Measurements from ENCODE around the gene TMEM200A.
A peak's percentile ranks its signal among the peaks of the same experiment; 100 is the strongest.

Gene TMEM200A

DNA sequence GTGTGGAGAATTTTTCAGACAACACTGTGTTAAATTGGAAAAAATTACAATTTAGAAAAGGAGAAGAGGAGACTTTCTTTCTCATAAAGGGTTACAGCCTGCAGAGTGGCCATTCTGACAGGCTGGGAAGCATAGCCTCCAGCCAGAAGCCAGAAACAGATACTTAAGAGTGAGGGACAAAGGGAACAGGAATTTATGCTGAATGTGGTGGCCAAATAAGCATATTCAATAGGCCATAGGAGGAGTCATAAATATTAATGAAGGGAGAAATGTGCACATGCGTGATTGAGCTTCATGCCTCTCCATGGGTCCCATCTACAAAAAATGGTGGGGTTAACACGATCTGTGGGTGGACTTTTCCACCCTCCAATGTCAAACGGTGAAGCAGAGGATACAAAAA is 13.4 kb downstream of the TMEM200A start:
- no peak for DNase-seq

DNA sequence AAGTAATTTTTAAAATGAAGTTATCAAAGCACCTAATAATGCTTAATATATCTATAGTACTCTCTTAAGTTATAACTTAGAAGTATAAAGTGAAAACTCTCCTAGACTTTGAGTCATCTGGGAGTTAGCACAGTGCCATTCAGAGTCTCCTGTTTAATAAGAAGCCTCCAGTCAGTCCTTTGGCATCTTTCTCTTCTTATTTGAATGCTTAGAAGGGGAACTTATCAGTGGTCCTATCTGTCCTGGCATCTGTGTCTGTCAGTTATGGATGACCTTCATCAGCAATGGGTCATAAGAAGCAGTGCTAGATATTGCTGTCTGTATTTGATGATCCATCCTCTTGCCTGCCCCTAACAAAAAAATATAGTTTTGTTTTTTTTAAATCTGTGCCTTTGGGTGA is 15.2 kb downstream of the TMEM200A start:
- DNase-seq, result no peak

DNA sequence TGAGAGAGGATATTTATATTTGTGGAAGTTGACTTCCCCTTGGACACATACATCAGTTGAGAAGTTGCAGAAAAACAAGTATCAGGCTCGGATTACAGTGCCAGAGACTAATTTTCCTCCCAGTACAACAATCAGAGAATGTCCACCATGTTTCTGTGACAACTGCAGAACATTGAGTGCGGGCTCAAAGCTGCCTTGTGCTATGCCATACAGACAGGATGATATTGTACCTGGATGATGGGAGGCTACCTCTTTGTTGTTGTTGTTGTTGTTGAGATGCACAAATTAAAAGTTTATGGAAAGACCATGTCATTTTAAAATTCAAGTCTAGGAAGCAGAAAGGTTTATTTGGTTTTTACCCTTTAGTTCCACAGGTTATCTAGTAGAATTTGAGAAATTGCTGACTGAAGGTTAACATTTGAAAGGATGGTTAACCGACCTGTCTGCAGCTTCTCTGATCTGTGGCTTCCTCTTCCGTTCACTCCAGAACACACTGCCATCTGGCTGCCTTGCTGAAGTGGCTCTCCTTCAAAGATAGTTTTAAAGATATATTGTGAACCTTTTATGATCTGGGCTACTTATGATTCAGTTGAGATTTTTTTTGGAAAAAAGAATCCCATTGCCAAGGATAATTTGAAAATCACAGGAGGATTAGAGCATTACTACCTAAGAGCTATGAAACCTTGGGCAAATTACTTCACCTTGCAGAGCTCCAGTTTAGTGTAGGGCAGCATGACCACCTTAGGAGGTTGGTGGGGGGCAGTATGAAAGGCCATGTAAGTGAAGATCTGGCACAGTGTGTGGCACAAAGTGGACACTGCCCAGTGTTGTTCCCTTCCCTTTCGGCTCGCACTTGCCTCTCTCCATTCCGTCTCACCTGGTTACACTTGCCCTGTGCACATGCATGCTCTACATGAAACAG is 15.9 kb downstream of the TMEM200A start:
- DNase-seq, result peak; percentile 40

GRCh38 chr6:130382872-130383490 is 17.2 kb downstream of the TMEM200A start:
- no peak for DNase-seq

DNA sequence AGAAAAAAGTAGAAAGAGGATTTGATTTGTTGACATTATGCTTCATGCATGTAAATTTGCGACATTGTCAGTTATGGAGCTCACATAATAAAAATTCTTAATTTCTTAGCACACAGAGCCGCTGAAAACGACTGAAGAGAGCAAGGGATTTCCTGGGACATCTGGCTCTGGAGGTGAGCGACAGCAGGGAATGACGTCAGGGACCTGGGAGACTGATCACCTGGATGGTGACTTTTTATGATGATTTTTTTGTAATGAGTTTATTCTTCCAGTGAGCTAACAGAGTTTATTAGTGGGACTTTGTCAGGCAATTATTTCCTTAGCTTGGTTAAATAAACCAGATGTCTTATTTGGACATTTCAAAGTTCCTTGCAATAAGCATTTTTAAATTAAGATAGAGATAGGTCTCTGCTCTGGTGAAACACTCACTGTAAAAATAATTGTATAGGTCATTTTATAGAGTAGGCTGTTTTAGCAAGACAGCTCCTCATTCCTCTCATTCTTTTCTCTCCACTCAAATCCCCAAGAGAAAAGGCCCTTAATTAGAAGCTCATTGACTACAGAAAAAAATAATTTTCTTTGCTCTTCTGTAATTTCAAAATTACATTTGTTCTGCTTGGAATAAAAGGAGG is 19.4 kb downstream of the TMEM200A start:
- no peak for DNase-seq

DNA sequence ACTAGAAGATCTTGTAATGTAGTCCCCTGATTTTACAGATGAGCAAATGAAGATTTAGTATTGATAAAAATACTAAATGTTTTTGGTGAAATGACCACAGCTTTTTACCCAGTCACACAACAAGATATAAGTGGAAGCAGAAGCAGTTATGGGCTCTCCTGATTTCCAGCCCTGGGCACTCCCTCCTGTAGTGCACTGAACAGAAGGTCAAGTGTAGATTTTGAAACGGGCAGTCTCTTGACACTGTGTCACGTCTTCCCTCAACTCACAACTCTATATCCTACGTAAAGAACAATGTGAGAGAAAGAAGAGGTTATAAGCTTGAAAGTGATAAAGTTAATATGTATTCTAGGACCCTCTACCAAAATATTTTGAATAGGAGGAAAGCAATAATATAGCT is 23.3 kb downstream of the TMEM200A start:
- DNase-seq, result no peak

DNA sequence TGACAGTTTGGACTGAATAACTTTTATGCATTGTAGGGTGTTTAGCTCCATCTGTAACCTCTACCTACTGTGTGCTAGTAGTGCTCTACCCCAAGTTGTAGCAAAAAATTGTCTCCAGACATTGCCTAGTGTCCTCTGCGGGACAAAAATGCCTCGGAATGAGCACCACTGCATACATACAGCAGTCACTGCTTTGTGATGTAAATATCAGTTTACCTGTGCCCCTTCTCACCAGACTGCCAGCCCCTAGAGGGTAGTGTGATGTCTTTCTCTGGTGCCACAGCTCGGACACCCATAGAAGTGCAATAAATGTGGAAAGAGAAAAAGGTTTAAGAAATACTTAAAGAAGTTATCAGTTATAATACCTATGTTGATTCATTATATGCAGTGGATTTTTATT is 25.1 kb downstream of the TMEM200A start:
- DNase-seq, result no peak

GRCh38 chr6:130393306-130393705 is 27.5 kb downstream of the TMEM200A start:
- no peak for DNase-seq

DNA sequence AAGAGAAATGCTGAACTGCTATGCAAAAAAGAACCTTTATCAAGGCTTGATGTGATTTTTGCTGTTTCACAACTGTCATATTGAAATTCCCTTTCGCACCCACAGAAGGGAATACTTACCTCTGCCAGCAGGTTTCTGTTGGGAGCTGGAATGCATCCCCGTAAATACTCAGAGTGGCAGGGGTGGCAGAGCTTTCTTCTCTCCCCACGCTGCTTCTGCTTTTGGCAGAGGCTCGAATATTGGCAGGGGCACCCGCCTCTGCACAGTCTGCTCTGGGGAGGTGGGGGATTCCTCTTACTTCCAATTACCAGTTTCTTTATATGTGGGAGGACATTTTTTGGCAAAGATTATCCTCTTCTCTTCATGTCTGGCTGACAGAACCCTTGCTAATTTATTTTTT is 28.4 kb downstream of the TMEM200A start:
- DNase-seq, result no peak

- no peak for DNase-seq
These were observed 29.3 kb downstream of the TMEM200A start for GRCh38 chr6:130395164-130395563.

DNA sequence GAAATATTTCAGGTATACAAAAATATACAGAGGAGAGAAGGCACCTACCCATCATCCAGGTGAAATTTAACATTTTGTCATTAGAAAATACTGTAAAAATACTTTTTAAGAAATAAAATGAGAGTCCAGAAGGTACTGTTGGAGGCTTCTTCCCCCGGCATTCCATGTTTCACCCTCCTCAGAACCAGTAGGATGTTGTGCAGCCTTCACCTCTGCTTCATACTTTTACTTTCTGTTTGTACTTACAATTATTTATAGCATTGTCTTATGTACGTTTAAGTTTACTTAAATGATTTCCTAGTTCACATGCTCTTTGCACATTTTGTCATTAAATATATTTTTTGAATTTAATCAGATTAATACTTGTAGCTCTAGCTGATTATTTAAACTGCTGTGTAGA is 30.9 kb downstream of the TMEM200A start:
- peak; percentile 71 for DNase-seq

GRCh38 chr6:130405549-130405948 is 39.7 kb downstream of the TMEM200A start:
- no peak for DNase-seq

GRCh38 chr6:130407032-130407431 is 41.2 kb downstream of the TMEM200A start:
- no peak for DNase-seq

DNA sequence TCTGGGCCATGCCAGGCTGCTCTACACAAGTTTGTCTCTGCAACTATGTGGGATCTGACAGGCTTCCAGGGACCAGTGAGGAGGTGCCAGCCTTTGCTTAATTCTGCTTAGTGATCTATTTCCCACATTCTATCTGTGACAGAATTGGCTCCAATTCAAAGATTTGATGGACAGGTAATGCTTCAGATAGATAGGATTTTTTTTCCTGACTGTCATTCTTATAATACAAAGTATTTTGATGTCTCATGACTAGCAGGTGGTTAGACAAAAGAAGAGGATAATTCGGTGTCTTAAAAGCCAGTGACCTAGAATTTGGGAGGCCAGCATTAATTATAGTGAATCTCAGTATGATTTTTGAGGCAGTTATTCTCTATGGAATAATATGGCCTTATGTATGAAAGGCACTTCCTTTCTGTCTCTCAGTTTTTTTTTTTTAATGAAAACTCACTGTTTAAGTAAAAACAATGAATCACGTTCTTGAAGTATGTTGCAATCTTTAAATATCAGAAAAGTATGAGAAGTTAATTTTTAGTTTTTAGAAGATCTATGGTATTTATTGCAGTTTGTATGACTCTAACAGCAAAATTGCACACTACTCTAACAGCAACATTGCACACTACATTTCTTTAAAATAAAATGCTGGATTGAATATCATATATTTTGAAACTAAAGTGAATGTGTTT is 43.7 kb downstream of the TMEM200A start:
- DNase-seq, result no peak

GRCh38 chr6:130411481-130411880 is 45.7 kb downstream of the TMEM200A start:
- DNase-seq, result no peak

- no peak for DNase-seq
These were observed 46.9 kb downstream of the TMEM200A start for GRCh38 chr6:130412556-130413290.

DNA sequence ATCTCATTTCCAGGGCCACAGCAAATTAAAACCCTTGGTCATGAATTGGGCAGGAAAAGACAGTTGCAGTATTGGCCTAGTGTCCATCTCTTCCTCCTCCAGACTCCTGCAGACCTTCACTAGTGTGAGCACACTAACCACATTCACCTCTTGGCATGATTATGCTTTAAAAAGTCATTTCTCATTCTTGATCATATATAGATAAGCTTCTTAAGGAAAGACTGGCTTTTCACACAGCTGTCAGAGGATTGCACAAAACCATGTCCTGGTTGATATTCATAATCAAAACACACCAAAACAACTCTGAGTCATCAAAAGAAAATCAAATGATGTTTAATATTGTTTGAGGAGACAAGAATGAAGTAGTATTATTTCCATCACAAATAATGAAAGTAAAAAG is 52.1 kb downstream of the TMEM200A start:
- DNase-seq, result peak; percentile 46

DNA sequence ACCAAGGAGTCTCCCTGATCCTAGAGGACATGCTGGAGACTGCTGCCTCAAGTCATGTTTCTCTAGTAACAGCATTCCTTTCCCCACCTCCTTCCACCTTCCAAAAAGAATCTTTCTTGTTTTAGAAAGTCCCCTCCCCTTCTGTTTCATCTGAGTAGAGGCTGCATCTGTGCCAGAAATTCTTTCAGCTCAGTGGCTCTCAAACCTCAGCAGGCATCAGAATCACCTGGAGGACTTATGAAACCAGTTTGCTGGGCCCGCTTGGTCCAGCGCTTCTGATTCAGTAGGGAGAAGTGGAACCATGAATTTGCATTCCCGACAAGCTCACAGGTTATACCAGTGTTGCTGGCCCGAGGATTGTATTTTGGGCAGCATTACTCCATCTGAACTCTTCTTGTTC is 55.1 kb downstream of the TMEM200A start:
- DNase-seq, result no peak

DNA sequence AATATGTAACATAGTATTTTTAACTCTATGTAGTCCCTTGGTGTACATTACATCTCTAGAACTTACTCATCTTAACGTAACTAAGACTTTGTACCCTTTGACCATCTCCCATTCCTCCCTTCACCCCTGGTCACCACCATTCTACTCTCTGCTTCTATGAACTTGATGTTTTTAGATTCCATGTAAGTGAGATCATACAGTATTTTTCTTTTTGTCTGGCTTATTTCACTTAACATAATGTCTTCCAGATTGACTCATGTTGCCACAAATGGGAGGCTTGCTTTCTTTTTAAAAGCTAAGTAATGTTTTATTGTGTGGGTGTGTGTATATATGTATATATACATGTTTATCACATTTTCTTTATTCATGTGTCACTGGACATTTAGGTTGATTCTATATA is 55.8 kb downstream of the TMEM200A start:
- DNase-seq, result no peak

GRCh38 chr6:130423044-130423443 is 57.2 kb downstream of the TMEM200A start:
- no peak for DNase-seq

GRCh38 chr6:130424710-130425109 is 58.9 kb downstream of the TMEM200A start:
- no peak for DNase-seq

DNA sequence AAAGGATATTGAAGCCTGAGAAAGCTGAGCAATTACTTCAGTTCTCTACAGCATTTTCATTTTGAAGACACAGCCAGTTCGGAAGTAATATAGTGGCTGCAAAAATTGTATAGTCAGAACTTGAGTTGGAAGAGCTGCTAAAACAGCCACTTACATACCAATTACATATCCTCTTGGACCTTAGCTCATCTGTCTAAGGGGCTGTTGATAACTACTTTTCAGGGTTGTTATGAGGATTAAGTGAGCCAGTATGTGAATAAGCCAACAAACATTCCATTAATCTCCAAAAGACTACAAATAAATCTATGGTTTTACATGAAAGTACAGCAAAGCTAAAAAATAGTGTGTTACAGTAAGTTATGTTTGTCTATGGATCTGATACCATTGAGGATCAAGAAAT is 59.7 kb downstream of the TMEM200A start:
- no peak for DNase-seq
